Iris pigment epithelial cell (primary cell): Measurements from ENCODE around the gene ELF4.

Source experiments
- DNase-seq: peaks from one replicate; pipeline ENCODE4 v3.0.0-alpha.2; 2011; ENCODE audit warnings: low read depth

The ELF4 gene

GRCh38 chrX:130083656-130084382 is 26.5 kb downstream of the ELF4 start:
- DNase-seq, result no peak

GRCh38 chrX:130083107-130083490 is 27.2 kb downstream of the ELF4 start:
- no peak for DNase-seq

- no peak for DNase-seq
Measured at GRCh38 chrX:130082244-130083106, 27.8 kb downstream of the ELF4 start.

DNA sequence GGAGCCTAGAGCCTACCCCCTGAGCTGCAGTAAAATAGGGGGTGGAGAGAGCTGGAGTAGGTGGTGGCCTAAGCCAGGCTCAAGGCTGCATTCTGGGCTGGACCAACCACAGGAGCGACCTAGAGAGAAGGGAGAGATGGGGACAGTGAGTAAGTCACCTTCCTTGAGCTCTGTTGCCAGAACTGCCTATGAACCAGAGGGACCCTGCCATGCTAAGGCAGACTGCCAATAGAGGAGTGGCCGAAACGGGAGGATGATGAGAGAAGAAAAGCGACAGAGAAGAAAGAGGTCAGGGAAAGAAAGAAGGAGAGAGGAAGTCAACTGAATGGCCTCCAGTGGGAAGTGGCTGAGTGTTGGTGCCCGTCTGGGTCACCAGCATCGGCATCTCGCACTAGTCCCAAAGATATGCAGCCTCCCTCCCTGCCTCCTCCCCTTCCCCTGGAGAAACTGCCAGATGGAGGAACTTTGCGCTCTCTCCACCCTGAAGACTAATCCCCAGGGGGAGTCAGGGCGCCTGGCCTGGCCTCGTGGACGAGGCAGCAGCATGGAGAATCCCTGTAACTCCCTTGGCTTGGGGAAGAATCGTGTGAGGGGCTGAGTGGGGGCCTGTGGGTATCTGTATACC is 28.8 kb downstream of the ELF4 start:
- DNase-seq, result no peak

DNA sequence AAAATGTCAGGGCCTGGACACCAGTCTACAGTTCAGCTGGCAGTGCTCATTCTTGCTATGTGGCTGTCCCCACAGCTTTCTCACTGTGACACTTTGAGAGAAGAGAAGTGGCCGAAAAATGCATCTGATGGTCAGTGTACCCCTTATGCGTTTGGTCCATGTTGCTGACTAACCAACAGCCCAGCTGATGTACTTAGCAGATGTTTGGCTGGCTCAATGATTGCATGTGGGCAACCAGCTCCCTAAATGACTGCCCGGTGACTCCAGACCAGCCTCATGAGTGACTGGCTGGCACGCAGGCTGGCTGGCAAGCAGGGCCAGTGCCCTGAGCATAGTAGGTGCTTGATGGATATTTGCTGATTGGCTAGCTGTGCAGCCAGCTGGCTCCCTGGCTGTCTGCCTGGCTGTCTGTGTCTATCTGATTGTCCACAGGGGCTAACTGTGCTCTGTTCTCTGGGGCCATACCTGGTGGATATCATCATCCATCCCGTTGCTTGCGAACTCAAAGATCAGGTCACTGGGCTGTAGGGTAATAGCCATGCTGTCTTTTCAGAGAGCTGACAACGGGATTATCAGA is 29.4 kb downstream of the ELF4 start:
- DNase-seq, result no peak

- DNase-seq, result peak; percentile 58
Measured at GRCh38 chrX:130079824-130080406, 30.4 kb downstream of the ELF4 start.

GRCh38 chrX:130075777-130076176 is 34.5 kb downstream of the ELF4 start:
- no peak for DNase-seq

DNA sequence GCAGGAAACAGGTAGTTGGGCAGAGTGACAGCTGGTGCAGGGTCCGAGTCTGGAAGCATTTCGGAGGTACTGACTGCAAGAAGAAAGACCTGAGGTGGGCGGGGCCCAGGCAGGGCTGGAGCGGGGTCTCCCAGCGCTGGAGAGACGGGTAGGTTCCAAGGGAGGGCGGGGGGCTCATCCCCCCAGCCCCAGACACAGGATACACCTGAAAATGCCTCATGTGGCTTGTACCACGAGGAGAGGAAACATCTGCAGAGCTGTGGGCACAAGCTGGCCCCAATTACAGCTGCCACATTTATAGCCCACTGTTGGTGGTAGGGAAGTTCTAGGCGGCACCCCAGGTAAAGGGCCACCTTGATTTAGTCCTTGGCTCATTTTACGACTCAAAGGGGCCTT is 38.0 kb downstream of the ELF4 start:
- no peak for DNase-seq

DNA sequence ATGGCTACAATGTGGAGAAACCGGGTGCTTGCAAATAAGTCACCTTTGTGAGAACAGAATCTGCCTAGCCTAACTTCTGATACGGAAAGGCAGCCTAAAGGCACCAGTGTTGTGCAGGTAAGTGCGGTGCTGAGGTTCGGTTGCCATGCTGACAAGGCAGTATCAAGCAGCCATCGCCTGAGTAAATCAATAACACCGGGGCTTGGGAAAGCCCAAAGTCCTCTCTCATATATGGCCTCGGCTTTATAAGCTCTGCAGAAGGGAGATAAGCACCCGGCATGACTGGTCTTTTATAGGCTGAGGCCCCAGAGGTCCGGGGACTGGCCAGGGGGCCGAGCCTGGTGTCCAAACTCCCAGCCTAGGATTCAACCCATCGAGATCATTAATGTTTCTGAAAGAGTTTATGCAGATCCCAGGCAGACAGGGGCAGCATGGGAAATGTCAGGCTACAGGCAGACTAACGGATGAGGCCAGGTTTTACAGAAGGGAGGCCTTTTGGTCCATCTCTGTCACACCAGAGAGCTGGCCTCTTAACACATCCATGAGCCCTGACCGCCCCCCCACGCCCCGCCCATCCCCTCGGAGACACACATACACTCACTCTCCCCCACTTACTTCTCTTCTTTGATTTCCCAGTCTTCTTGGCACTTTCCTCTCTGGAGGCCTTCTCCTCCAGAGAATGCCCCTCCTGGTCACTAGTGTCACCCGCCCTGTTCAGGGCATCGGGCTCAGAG is 38.5 kb downstream of the ELF4 start:
- no peak for DNase-seq

GRCh38 chrX:130066975-130067615 is 43.2 kb downstream of the ELF4 start:
- DNase-seq, result no peak

GRCh38 chrX:130060122-130061069 is 49.9 kb downstream of the ELF4 start:
- peak; percentile 45 for DNase-seq

- DNase-seq, result no peak
Measured at GRCh38 chrX:130058652-130059051, 51.6 kb downstream of the ELF4 start.

DNA sequence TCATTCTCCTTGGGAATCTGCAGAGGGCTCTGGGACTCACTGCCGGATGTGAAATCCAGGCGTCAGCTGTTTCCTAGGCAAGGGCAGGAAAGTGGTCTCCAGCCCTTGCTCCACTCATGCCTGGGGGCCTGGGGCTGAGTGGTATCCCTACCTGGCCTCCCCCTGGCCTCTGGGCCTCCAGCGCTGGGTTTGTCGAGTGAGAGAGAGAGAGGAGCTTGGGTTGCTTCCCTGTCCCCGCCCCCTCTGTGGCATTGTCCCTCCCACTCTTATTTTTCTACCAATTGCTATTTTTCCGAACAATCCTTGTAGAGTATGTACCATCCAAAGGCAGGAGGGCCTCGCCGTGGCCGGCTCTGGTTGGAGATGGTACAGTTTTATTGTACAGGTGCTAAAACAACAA is 53.1 kb downstream of the ELF4 start:
- no peak for DNase-seq

- no peak for DNase-seq
Measured at GRCh38 chrX:130055899-130056298, 54.4 kb downstream of the ELF4 start.

- DNase-seq, result peak; percentile 59
Measured at GRCh38 chrX:130055103-130055502, 55.2 kb downstream of the ELF4 start.

DNA sequence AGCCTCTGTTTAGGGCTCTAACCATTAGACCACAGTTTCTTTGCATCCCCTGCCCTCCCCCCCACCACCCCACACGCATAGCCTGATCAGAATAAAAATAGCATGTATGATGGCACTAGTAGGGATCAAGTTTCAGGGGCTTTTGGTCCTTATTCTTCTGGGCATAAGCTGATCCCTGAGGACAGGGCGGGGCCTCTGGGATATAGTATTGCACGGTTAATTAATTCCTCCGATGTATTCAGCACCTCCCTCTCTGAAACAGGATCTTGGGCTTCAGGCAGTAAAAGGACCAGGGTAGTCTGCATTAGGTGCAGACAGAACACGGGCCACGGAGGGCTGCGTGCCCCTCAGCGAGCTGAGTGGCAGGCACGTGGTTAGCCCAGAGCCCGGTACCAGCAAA is 57.1 kb downstream of the ELF4 start:
- no peak for DNase-seq

DNA sequence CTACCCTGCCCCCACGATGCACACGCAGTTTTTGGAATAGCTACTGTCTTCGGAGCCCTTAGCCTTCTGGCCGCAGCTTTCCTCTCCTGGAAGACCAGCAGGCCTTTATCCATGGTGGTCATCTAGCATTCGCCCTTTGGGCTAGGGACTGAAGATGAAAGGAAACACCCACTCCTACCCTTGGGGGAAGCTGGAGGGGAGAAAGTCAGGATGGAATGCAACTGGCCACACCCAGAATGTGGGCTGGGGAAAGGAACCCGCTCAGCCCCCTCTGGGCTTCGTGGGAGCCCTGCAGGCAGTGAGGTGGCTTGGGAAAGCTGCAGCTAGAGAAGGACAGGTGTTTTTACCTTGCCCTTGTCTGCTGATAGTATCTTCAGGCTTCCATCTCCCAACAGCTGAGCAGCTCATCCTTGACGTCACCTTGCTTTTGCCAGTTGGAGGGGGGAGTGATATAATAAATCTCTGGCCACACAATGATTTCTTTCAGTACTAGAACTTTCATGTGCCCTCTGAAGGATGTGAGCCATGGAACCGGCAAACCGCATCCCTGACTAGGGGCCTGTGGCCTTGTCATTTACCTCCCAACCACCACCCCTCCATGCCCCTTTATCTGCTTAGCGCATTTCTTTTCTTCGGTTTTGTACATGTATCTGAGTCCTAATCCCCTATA is 59.0 kb downstream of the ELF4 start:
- DNase-seq, result no peak

- no peak for DNase-seq
Measured at GRCh38 chrX:130049821-130050220, 60.5 kb downstream of the ELF4 start.

DNA sequence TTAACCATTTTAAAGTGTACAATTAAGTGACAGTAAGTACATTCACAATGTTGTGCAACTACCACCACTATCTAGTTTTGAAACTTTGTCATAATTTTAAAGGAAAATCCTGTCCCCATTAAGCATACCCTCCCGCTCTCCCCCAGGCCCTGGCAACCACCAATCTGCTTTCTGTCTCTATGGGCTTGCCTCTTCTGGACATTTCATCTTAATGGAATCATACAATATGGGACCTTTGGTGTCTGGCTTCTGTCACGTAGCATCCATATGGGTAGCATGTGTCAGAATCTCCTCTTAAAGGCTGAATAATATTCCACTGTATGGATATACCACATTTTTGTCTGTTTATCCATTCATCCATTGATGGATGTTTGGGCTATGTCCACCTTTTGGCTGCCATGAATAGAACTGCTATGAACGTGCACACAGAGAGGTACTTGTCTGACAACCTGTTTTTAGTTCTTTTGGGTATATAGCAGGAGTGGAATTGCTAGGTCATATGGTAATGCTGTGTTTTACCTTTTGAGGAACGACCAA is 61.5 kb downstream of the ELF4 start:
- no peak for DNase-seq
